OCI-LY3 (cell line): Measurements from ENCODE around the gene GATA6.

Source experiments
- H2AFZ ChIP-seq: fragments of 200-600, 300-600 bp; shearing (Covaris generic); 2 replicates; pipeline ENCODE4 v1.6.0; 2014; ENCODE audit warnings: antibody characterized with exemption, low read depth, low read length
- H3K27ac ChIP-seq: fragments of 200-600, 300-600 bp; sonication (generic); 2 replicates; pipeline ENCODE4 v1.5.1; 2014; ENCODE audit warnings: mild to moderate bottlenecking, low read length, moderate library complexity, mixed read lengths
- H3K27me3 ChIP-seq: fragments of 200-600, 300-600 bp; sonication (generic); 2 replicates; pipeline ENCODE4 v1.6.1; 2014; ENCODE audit warnings: low read depth, low read length, mixed read lengths
- H3K36me3 ChIP-seq: fragments of 200-600, 300-600 bp; sonication (generic); replicated peaks from 2 replicates; pipeline ENCODE3; 2014; ENCODE audit warnings: low read depth, low read length, mixed read lengths
- H3K4me1 ChIP-seq: fragments of 300-600, 200-600 bp; sonication (generic); 2 replicates; pipeline ENCODE4 v1.6.1; 2014; ENCODE audit warnings: low read length, mixed read lengths
- H3K4me2 ChIP-seq: fragments of 200-600, 300-600 bp; sonication (generic); 2 replicates; pipeline ENCODE4 v1.6.1; 2014; ENCODE audit warnings: low read length, mixed read lengths
- H3K4me3 ChIP-seq: fragments of 300-600, 200-600 bp; sonication (generic); 2 replicates; pipeline ENCODE4 v1.5.1; 2014; ENCODE audit warnings: antibody characterized with exemption, mild to moderate bottlenecking, low read length, moderate library complexity
- H3K79me2 ChIP-seq: fragments of 300-600, 200-600 bp; shearing (Covaris generic); 2 replicates; pipeline ENCODE4 v1.6.1; 2014; ENCODE audit warnings: mild to moderate bottlenecking, low read length, mixed read lengths
- H3K9ac ChIP-seq: fragments of 300-600, 200-600 bp; shearing (Covaris generic); 2 replicates; pipeline ENCODE4 v1.6.0; 2014; ENCODE audit warnings: mild to moderate bottlenecking, low read length, moderate library complexity
- H3K9me3 ChIP-seq: fragments of 200-600, 300-600 bp; shearing (Covaris generic); 2 replicates; pipeline ENCODE4 v1.6.1; 2014; ENCODE audit warnings: low read length, mixed read lengths; ENCODE audit not compliant: insufficient read depth
- H4K20me1 ChIP-seq: fragments of 200-600, 300-600 bp; sonication (generic); 2 replicates; pipeline ENCODE4 v1.6.1; 2016; ENCODE audit warnings: low read length, mixed read lengths; ENCODE audit not compliant: insufficient read depth
- EZH2phosphoT487 ChIP-seq: fragments of 200-600 bp; shearing (Covaris generic); IDR thresholded peaks from 2 replicates; pipeline ENCODE4 v1.6.1; 2018; ENCODE audit warnings: antibody characterized with exemption, mixed run types, low read depth
- TF ChIP-seq, protein P1 (sequence below): fragments of 200-600, 300-600 bp; sonication (generic); IDR thresholded peaks from 2 replicates; pipeline ENCODE4 v1.5.1; 2014; ENCODE audit warnings: antibody characterized with exemption, low read length, low read depth

GATA6 gene

GRCh38 chr18:22153428-22153827 is 16.0 kb upstream of the GATA6 start:
- Histone ChIP-seq H4K20me1 (no peaks in the 10 kb centered on the region), H3K27ac (no peak overlapping the region), H3K79me2 (no peaks in the 10 kb centered on the region), H3K9me3 (no peaks in the 10 kb centered on the region), H3K27me3 (peaks cover 2% of the 10 kb centered on the region; the same call in 1 of the 2 replicates), H3K9ac (no peak overlapping the region), H2AFZ (no peak overlapping the region), H3K4me2 (no peak overlapping the region), H3K4me1 (peaks cover 9% of the 10 kb centered on the region), H3K36me3 (no peaks in the 10 kb centered on the region), H3K4me3 (no peak overlapping the region)
- TF ChIP-seq, protein P1, sequence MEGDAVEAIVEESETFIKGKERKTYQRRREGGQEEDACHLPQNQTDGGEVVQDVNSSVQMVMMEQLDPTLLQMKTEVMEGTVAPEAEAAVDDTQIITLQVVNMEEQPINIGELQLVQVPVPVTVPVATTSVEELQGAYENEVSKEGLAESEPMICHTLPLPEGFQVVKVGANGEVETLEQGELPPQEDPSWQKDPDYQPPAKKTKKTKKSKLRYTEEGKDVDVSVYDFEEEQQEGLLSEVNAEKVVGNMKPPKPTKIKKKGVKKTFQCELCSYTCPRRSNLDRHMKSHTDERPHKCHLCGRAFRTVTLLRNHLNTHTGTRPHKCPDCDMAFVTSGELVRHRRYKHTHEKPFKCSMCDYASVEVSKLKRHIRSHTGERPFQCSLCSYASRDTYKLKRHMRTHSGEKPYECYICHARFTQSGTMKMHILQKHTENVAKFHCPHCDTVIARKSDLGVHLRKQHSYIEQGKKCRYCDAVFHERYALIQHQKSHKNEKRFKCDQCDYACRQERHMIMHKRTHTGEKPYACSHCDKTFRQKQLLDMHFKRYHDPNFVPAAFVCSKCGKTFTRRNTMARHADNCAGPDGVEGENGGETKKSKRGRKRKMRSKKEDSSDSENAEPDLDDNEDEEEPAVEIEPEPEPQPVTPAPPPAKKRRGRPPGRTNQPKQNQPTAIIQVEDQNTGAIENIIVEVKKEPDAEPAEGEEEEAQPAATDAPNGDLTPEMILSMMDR: no peak
- TF ChIP-seq EZH2phosphoT487: no peak

DNA sequence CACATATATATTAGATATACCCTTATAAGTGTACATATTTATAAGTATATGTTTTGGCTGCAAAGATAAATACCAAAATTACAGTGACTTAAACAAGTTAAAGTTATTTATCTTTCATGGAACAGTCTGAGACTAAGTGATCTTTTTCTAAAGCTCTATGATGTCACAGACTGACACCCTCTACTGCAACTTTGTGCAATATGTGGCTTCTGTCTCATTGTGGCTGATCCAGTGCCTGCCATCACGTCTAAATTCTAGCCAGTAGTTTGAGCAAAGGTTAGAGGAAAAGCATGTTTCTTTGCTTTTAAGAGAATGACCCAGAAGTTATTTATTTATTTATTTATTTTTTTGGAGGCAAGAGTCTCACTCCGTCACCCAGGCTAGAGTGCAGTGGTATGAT is 13.8 kb upstream of the GATA6 start:
- Histone ChIP-seq H3K4me2 (no peak overlapping the region), H3K27ac (no peak overlapping the region), H3K36me3 (no peaks in the 10 kb centered on the region), H3K79me2 (no peaks in the 10 kb centered on the region), H2AFZ (no peak overlapping the region), H3K4me3 (no peak overlapping the region), H3K9ac (no peak overlapping the region), H3K4me1 (peaks cover 19% of the 10 kb centered on the region), H3K27me3 (peaks cover 2% of the 10 kb centered on the region; the same call in 1 of the 2 replicates), H3K9me3 (no peaks in the 10 kb centered on the region), H4K20me1 (no peaks in the 10 kb centered on the region)
- TF ChIP-seq, protein P1: no peak
- TF ChIP-seq EZH2phosphoT487: no peak

DNA sequence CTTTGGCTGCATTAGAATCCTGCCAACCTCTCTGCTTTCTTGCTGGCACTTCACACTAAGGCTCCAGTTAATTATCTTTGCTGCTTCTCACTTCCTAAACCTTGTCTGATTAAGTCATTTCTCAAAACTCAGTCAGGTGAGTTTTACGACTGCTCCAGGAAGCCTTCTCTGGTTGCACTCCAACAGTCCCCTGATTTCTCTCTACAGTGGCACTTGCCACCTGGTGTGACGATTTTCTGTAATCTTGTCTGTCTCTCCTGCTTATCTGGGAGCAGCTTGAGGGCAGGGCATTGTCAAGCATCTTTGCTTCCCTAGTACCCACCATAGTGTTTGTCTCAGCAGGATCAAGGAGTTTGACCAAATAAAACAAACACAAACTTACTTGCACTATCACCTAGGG is 10.4 kb upstream of the GATA6 start:
- no peak overlapping the region for H2AFZ ChIP-seq
- H3K4me3 ChIP-seq: no peak overlapping the region
- H3K36me3 ChIP-seq: no peaks in the 10 kb centered on the region
- no peaks in the 10 kb centered on the region for H4K20me1 ChIP-seq
- H3K4me1 ChIP-seq: peaks cover 24% of the 10 kb centered on the region
- TF ChIP-seq EZH2phosphoT487: no peak
- TF ChIP-seq, protein P1: no peak
- H3K9ac ChIP-seq: no peak overlapping the region
- H3K27ac ChIP-seq: peak overlapping the region; percentile 18
- peak overlapping the region; percentile 60 for H3K4me2 ChIP-seq
- H3K9me3 ChIP-seq: no peaks in the 10 kb centered on the region
- H3K79me2 ChIP-seq: no peaks in the 10 kb centered on the region
- no peaks in the 10 kb centered on the region for H3K27me3 ChIP-seq

DNA sequence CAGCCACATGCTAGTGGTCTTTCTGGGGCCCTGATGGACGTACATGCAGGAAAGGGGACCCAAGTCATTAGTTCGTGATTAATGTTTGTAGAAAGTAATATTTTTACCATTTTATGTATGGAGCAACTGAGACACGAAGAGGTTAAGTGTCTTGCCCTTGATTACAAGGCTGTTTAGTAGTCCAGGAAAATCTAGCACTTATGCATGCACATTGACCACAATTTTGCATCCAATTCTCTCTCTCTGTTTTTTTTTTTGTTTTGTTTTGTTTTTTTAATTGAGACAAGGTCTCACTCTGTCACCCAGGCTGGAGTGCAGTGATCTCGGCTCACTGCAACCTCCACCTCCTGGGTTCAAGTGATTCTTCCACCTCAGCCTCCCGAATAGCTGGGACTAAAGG is 8.3 kb upstream of the GATA6 start:
- no peaks in the 10 kb centered on the region for H4K20me1 ChIP-seq
- H3K4me3 ChIP-seq: no peak overlapping the region
- H3K9ac ChIP-seq: no peak overlapping the region
- H3K9me3 ChIP-seq: no peaks in the 10 kb centered on the region
- no peaks in the 10 kb centered on the region for H3K79me2 ChIP-seq
- no peaks in the 10 kb centered on the region for H3K36me3 ChIP-seq
- H3K27ac ChIP-seq: no peak overlapping the region
- no peak overlapping the region for H3K4me2 ChIP-seq
- peaks cover 24% of the 10 kb centered on the region for H3K4me1 ChIP-seq
- H2AFZ ChIP-seq: no peak overlapping the region
- TF ChIP-seq, protein P1: no peak
- no peak for TF ChIP-seq EZH2phosphoT487
- no peaks in the 10 kb centered on the region for H3K27me3 ChIP-seq
